Naive B cell (primary cell): ENCODE results near the gene HOMER2. TPM values are rescaled to one million over a fixed set of nuclear protein-coding genes. Genes with fewer than 3 reads are reported as not detected.

Experiments used
- ATAC-seq, 2 donors: fragments of 150-1000 bp; cut with Tn5 transposase; 2 replicates each; pipeline ENCODE4 v1.10.0; 2021; ENCODE audit warnings: low read depth in 2 of 2, mild to moderate bottlenecking in 2 of 2, moderate library complexity in 2 of 2
- DNase-seq: peaks from one replicate; pipeline ENCODE4 v3.0.0; 2022
- H3K27ac Mint-ChIP-seq, 6 donors: one replicate each; pipeline ENCODE4 v1.8.0; 2020 to 2022; ENCODE audit warnings: mild to moderate bottlenecking in 6 of 6, mixed read lengths in 6 of 6, moderate library complexity in 5 of 6, inconsistent platforms in 2 of 6
- H3K27me3 Mint-ChIP-seq, 3 donors: one replicate each; pipeline ENCODE4 v1.8.0; 2021 to 2022; ENCODE audit warnings: mixed read lengths in 3 of 3, mild to moderate bottlenecking in 1 of 3
- H3K36me3 Mint-ChIP-seq, 2 donors: one replicate each; pipeline ENCODE4 v1.8.0; 2020 to 2022; ENCODE audit warnings: mixed read lengths in 2 of 2, inconsistent platforms in 1 of 2, mild to moderate bottlenecking in 1 of 2
- H3K4me1 Mint-ChIP-seq, 3 donors: one replicate each; pipeline ENCODE4 v1.8.0; 2020 to 2022; ENCODE audit warnings: mixed read lengths in 3 of 3, inconsistent platforms in 1 of 3, mild to moderate bottlenecking in 1 of 3, moderate library complexity in 1 of 3
- H3K4me3 Mint-ChIP-seq, 8 donors: one replicate each; pipeline ENCODE4 v1.8.0; 2020 to 2022; ENCODE audit warnings: mild to moderate bottlenecking in 8 of 8, mixed read lengths in 8 of 8, moderate library complexity in 8 of 8, inconsistent platforms in 2 of 8
- H3K9me3 Mint-ChIP-seq, 7 donors: one replicate each; pipeline ENCODE4 v1.8.0; 2020 to 2022; ENCODE audit warnings: mixed read lengths in 7 of 7, mild to moderate bottlenecking in 5 of 7, inconsistent platforms in 2 of 7, moderate library complexity in 1 of 7
- polyA plus RNA-seq, 6 donors: library from polyadenylated mRNA; unstranded; fragments of 300-500 nt; fragmentation: Illumina TruSeq; gene quantifications; one replicate each; pipeline ENCODE4 v1.2.3, GENCODE V29; 2021; ENCODE audit warnings: low read depth in 6 of 6

Gene HOMER2
- polyA plus RNA-seq, 6 donors from 2014 or later = 3.0 to 11.6 (median 6.2) TPM

DNA sequence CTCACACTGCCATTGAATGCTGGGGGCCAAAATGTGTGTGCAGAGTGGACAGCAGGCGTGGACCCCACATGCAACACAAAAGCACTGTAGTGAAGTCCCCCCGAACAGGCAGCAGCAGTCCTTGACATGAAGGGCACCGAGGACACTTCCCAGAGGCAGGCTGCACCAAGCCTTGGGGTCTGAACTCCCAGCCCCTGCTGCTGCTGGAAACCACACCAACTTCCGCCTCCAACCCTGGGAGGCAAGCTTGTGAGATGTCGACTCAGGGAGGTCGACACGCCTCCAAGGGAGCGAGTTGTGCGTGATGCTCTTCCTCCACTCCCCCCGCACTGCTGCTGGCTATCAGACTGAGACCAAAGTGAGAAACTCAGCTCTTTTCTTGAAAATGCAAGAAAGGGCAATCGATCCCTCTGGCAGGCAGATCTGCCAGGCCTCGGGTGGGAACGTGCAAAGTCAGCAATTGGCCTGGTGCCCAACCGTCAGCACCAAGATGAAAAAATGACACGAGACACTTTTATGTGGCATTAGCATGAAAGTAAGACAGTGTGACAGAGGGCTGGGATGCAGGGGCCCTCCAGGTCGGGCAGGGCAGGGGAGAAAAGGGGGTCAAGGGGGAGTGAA is 99.5 kb downstream of the HOMER2 start:
- no peaks in the 10 kb centered on the region for H3K27me3 Mint-ChIP-seq
- H3K4me3 Mint-ChIP-seq = no peak overlapping the region
- peaks cover 14 to 30% (median 29%) of the 10 kb centered on the region in 3 donors for H3K4me1 Mint-ChIP-seq
- DNase-seq (no peak), ATAC-seq (no peak)
- H3K36me3 Mint-ChIP-seq = no peaks in the 10 kb centered on the region
- no peaks in the 10 kb centered on the region for H3K9me3 Mint-ChIP-seq
- H3K27ac Mint-ChIP-seq = peak overlapping the region in 1 of 6 donors; percentile 63

DNA sequence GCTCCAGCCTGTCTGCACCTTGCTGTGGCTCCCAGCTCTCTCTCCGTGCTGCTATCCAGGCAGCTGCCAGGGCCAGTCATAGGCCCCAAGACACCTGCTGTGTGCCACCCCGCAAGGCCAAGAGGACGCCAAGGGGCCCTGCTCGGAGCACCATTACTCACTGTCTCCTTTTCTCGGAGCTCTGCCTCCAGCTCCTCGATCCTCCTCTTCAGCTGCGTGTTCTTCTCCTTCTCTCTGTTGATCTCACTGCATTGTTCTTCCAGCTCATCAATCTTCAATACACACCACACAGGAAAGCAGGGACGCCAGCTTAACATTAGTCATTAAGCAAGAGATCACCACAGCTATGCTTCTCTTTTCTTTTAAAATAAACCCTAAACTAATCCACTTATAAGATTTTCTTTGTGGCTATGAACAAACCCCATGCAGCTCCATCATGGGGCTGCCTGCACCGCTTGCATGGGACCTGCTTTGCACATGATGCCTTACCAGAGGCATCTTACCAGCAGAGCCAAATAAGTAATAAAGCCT is 100.5 kb downstream of the HOMER2 start:
- H3K27me3 Mint-ChIP-seq = no peaks in the 10 kb centered on the region
- no peak for DNase-seq
- peak overlapping the region in 1 of 6 donors; percentile 0 for H3K27ac Mint-ChIP-seq
- H3K9me3 Mint-ChIP-seq = no peaks in the 10 kb centered on the region
- peaks cover 14 to 30% (median 29%) of the 10 kb centered on the region in 3 donors for H3K4me1 Mint-ChIP-seq
- no peaks in the 10 kb centered on the region for H3K36me3 Mint-ChIP-seq
- ATAC-seq = no peak
- H3K4me3 Mint-ChIP-seq = no peak overlapping the region

DNA sequence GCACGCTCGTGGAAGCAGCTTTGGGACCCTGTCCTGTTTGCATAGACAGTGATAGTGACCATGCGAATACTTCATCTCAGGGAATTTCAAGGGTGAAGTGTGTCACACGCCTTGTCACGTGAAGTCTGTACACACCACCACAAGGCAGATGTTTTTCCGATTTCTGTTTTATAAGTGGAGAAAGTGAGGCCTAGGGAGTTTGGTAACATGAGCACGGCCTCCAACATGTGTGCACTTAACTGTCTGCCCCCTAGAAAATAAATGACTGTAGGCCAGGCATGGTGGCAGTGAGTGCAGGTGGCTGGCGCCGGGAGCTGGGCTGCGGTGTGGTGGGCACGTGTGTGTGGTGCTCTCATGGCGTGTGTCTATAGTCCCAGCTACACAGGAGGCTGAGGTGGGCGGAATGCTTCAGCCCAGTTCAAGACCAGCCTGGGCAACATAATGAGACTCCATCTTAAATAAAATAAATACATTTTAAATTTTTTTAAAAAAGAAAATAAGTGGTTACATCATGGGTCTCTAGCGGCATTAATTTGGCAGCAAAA is 101.1 kb downstream of the HOMER2 start:
- DNase-seq (no peak), ATAC-seq (no peak)
- Mint-ChIP-seq H3K9me3 (no peaks in the 10 kb centered on the region), H3K27me3 (no peaks in the 10 kb centered on the region), H3K4me3 (no peak overlapping the region), H3K27ac (no peak overlapping the region), H3K4me1 (peaks cover 14 to 30% (median 29%) of the 10 kb centered on the region in 3 donors), H3K36me3 (no peaks in the 10 kb centered on the region)

DNA sequence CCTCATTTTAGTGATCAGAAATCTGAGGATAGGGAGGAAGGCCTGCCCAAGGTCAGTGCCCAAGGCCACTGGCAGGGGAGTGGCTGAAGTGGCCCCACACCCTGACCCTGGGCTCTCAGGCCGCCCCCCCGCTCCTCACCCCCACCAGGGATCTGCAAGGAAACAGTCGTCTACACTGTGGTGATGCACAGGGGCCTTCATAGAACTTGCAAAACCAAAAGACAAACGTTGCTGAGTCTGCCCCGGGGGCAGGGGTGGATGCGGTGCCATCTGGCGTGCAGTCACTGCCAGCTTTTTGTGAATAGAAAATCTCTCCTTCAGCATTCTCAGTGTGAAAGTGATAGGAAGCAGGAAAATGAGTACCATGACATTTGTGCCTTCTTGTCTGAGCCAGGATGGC is 101.8 kb downstream of the HOMER2 start:
- DNase-seq = no peak
- H3K27me3 Mint-ChIP-seq = no peaks in the 10 kb centered on the region
- no peak for ATAC-seq
- H3K36me3 Mint-ChIP-seq = no peaks in the 10 kb centered on the region
- H3K9me3 Mint-ChIP-seq = no peaks in the 10 kb centered on the region
- peaks cover 14 to 27% (median 26%) of the 10 kb centered on the region in 3 donors for H3K4me1 Mint-ChIP-seq
- H3K4me3 Mint-ChIP-seq = no peak overlapping the region
- H3K27ac Mint-ChIP-seq = peak overlapping the region in 2 of 6 donors; percentile 22 to 65

DNA sequence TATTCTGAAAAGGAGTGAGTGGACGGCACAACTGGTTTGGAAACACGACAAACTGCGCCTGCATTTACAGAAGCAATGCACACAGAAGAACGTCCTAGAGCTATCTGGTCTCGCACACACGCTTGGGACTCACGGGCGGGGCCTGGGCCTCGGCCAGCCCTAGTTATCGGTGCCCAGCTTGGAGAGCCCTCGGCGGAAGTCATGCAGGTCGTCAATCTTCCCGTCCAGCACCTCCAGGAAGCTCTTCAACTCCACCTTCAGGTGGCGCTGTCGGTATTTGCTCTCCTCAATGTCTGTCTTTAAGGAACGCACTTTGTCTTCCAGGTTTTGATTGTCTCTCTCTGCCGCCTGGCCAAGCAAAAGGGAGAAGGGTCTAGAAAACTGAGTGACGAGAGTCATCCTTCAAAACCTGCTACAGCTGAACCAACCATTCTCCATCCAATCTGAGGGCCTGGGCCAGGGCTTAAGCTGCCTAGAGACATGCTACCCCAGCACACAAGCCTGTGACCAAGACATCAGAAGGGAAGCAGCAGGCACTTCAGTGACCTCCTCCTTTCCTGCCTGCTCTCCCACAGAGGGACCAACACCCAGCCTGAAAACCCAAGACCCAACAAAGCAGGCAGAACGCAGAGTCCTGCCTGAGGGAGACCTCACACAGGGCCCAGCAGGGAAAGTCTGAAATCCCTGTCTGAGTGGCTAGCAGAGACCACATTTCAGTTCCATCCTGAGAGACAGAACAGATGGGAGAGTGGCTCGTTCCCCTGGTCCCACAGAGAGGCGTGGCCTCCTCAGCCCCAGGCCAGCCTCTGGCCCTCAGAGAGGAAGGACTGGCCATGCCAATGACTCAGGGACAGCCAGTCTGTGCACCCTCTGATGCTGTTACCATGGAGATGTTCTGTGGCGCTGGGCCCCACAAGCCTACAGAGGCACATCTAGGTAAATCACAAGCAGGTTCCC is 102.7 kb downstream of the HOMER2 start:
- Mint-ChIP-seq H3K9me3 (peaks cover 0 to 4% (median 0%) of the 10 kb centered on the region in 7 donors), H3K27me3 (no peaks in the 10 kb centered on the region), H3K27ac (peak overlapping the region in 3 of 6 donors; percentile 22 to 74 (median 48)), H3K36me3 (no peaks in the 10 kb centered on the region), H3K4me1 (peaks cover 19 to 31% (median 31%) of the 10 kb centered on the region in 3 donors), H3K4me3 (peak overlapping the region in 4 of 8 donors; percentile 2 to 65 (median 25))
- DNase-seq (peak; percentile 48), ATAC-seq (peak; percentile 10 to 32)

DNA sequence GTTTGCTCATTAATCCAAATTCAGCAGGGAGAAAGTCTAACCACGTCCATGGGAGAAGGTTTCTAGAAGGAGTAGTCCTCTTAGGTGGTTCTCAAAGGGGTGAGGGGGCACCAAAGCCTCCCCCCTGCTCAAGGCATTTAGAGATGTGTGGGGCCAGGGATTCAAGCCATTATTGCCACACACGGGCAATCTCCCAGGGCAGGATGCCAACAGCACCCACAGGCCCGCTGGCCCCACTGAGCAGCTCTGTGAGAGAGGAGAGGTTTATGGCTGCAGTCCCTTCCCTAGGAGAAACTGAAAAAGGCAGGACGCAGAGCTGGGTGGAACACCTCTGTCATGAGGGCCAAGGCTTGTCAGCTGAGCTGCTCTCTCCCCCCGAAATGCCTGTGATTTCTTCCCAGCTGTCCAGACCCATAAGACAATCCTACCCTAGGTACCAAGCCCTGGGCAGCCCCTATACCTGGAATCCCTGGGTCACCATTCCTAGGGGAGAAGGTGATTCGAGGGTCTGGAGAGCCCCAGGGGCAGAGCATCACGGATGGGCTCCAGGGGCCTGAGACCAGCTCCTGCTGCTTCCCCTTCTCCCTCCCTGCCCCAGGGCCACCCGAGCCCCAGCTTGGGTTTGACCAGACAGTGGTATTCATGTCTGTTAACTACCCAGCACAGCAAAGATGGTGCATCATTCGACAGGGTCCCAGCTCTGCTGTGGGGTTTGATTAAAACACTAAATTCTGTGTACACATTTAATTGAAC is 104.1 kb downstream of the HOMER2 start:
- H3K27me3 Mint-ChIP-seq = no peaks in the 10 kb centered on the region
- H3K9me3 Mint-ChIP-seq = peaks cover 0 to 4% (median 0%) of the 10 kb centered on the region in 7 donors
- ATAC-seq (no peak), DNase-seq (no peak)
- peak overlapping the region in 1 of 6 donors; percentile 75 for H3K27ac Mint-ChIP-seq
- no peak overlapping the region for H3K4me3 Mint-ChIP-seq
- H3K36me3 Mint-ChIP-seq = no peaks in the 10 kb centered on the region
- peaks cover 27 to 41% (median 38%) of the 10 kb centered on the region in 3 donors for H3K4me1 Mint-ChIP-seq

DNA sequence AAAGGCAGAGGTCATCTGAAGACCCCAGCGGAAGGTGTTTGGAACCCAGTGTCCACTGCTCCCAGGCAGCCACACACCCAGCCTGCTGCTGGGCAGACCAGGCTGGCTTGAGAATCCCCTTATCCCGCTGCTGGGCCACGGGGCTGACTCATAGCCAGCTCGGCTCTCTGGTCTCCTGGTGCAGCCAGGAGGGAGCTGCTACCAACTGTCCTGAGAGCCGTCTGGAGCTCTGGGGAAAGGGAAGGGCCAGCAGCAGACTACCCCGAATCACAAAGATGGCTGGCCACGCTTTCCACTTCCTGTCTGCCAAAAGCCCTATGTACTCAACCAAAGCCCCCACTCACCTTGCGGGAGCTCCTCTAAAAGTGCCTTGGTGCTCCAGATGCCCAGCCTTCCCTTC is 104.8 kb downstream of the HOMER2 start:
- Mint-ChIP-seq H3K4me1 (peaks cover 26 to 41% (median 34%) of the 10 kb centered on the region in 3 donors), H3K9me3 (peaks cover 0 to 4% (median 0%) of the 10 kb centered on the region in 7 donors), H3K27me3 (no peaks in the 10 kb centered on the region), H3K27ac (peak overlapping the region in 1 of 6 donors; percentile 75), H3K4me3 (peak overlapping the region in 1 of 8 donors; percentile 25), H3K36me3 (no peaks in the 10 kb centered on the region)
- no peak for ATAC-seq
- DNase-seq = no peak

DNA sequence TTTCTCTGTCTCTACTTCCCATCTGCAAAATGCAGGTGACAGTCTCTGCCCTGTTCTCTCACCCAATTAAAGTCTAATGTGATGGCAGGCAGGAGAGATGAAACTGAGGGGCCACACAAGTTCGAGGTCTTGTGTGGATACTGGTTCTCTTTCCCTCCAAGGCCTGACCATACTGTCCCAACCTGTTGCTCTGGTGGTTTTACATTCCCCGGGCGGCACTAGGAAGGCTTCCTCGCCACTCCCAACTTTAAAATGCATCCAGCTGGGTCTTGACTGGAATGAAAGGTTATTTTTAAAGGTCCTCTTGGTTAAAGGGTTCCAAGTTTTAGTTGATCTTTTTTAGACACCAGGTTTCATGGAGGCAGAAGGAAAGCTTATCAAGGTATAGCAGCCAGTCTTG is 105.9 kb downstream of the HOMER2 start:
- peak overlapping the region in 2 of 6 donors; percentile 82 to 93 for H3K27ac Mint-ChIP-seq
- no peaks in the 10 kb centered on the region for H3K36me3 Mint-ChIP-seq
- no peaks in the 10 kb centered on the region for H3K27me3 Mint-ChIP-seq
- H3K9me3 Mint-ChIP-seq = peaks cover 0 to 4% (median 0%) of the 10 kb centered on the region in 7 donors
- DNase-seq (no peak), ATAC-seq (no peak)
- H3K4me1 Mint-ChIP-seq = peaks cover 20 to 43% (median 36%) of the 10 kb centered on the region in 3 donors
- H3K4me3 Mint-ChIP-seq = peak overlapping the region in 2 of 8 donors; percentile 16 to 41

DNA sequence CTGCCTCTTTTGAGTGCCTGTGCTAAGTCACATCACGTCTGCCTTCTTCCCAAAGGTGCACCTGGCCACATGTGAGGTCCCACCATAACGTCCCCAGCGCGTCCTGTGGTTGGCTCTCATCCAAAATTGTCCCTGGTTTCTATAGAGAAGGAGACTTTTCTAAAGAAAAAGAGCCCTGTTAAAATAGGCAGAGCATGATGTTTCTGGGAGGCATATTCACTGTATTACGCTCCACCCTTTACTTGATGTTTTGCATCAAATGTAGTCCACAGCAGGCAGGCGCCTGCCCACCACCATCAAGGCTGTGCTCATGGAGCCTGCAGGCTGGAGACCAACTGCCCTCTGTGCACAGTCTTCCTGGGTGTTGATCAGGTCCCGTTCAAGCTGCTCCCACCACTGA is 106.8 kb downstream of the HOMER2 start:
- DNase-seq = no peak
- no peaks in the 10 kb centered on the region for H3K36me3 Mint-ChIP-seq

DNA sequence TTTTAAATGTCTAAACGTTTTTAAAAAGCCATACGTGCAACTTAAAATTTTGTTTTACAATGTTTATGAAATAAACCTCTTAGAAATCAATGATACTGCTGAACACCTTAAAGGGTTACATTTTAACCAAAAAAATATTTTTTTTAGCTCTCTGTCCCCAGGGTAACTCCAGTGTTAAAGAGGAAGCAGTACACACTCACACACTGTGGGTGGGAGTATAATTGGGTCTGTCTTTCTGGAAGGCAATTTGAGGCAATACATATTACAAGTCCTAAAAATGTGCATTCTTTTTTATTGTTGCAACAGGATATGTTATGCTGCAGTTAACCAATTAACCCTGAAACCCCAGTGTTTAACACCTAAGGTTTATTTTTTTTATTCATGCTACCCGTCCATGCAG is 109.0 kb downstream of the HOMER2 start:
- H3K27me3 Mint-ChIP-seq = no peaks in the 10 kb centered on the region
- DNase-seq (peak; percentile 21), ATAC-seq (no peak)
- peaks cover 13 to 33% (median 25%) of the 10 kb centered on the region in 3 donors for H3K4me1 Mint-ChIP-seq
- H3K36me3 Mint-ChIP-seq = no peaks in the 10 kb centered on the region
- peaks cover 0 to 4% (median 0%) of the 10 kb centered on the region in 7 donors for H3K9me3 Mint-ChIP-seq
- H3K27ac Mint-ChIP-seq = peak overlapping the region in 5 of 6 donors; percentile 32 to 93 (median 67)
- peak overlapping the region in 5 of 8 donors; percentile 50 to 80 (median 65) for H3K4me3 Mint-ChIP-seq

More for the DNA sequence above, 106.8 kb downstream of the HOMER2 start:
- peak overlapping the region in 4 of 6 donors; percentile 52 to 93 (median 84) for H3K27ac Mint-ChIP-seq
- no peaks in the 10 kb centered on the region for H3K27me3 Mint-ChIP-seq
- peaks cover 0 to 4% (median 0%) of the 10 kb centered on the region in 7 donors for H3K9me3 Mint-ChIP-seq
- no peak for ATAC-seq
- peaks cover 20 to 43% (median 36%) of the 10 kb centered on the region in 3 donors for H3K4me1 Mint-ChIP-seq
- H3K4me3 Mint-ChIP-seq = peak overlapping the region in 2 of 8 donors; percentile 49 to 84

DNA sequence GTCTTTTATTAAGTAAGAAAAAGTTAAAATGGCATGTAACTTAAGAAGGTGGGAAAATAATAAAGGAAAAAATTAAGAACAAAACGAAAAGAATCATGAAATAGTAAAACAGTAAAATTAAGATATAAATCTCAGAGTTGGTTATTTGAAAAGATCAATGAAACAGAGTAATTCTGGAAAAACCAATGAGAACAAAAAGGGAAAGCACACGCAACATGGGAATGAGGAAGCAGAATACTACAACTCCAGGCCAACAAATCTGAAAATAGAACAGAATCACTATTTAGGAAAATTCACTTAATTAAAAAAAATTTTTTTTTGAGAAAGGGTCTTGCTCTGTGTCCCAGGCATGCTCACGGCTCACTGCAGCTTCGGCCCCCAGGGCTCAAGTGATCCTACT is 112.4 kb downstream of the HOMER2 start:
- peaks cover 21 to 30% (median 23%) of the 10 kb centered on the region in 3 donors for H3K4me1 Mint-ChIP-seq
- DNase-seq (no peak), ATAC-seq (no peak)
- peaks cover 0 to 3% (median 0%) of the 10 kb centered on the region in 7 donors for H3K9me3 Mint-ChIP-seq
- H3K4me3 Mint-ChIP-seq = no peak overlapping the region
- H3K27ac Mint-ChIP-seq = peak overlapping the region in 4 of 6 donors; percentile 3 to 82 (median 73)
- H3K27me3 Mint-ChIP-seq = no peaks in the 10 kb centered on the region
- H3K36me3 Mint-ChIP-seq = peaks cover 19 to 28% of the 10 kb centered on the region in 2 donors

DNA sequence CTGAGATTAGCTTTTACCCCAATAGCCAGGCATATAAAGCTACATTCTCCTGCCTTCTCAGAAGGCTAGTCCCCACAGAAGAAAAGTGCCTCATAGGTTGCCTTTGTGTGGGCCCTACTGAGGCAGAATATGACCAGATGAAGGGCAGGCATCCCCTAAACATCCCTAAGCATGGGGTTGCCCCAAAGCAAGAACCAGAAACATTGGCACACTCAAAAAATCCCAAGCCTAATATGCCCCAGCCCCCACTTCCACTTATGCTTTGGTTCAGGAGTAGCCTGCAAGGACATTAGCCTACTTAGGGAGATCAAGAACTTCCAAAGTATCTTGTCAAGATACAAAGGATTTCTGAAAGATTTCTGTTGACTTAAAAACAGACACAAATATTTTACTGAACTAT is 113.4 kb downstream of the HOMER2 start:
- DNase-seq = no peak
- Mint-ChIP-seq H3K36me3 (peaks cover 22 to 28% of the 10 kb centered on the region in 2 donors), H3K9me3 (no peaks in the 10 kb centered on the region), H3K4me1 (peaks cover 14 to 23% (median 16%) of the 10 kb centered on the region in 3 donors), H3K4me3 (peak overlapping the region in 1 of 8 donors; percentile 33), H3K27me3 (no peaks in the 10 kb centered on the region), H3K27ac (no peak overlapping the region)
- no peak for ATAC-seq
